Retinal pigment epithelial cell (primary cell): Measurements from ENCODE around the gene TBC1D22A.

Experiments
- DNase-seq: peaks from one replicate; pipeline ENCODE4 v3.0.0-alpha.2; 2010; ENCODE audit warnings: low read depth
- H3K4me3 ChIP-seq: 2 replicates; pipeline ENCODE4 v1.5.1; 2011; ENCODE audit warnings: mild to moderate bottlenecking, low read length, control low read depth, moderate library complexity
- TF ChIP-seq, protein P1 (sequence below): conservative IDR thresholded peaks from 2 replicates; pipeline ENCODE4 v1.5.1; 2011; ENCODE audit warnings: low read depth, low read length, control low read depth, inconsistent platforms

Gene TBC1D22A

DNA sequence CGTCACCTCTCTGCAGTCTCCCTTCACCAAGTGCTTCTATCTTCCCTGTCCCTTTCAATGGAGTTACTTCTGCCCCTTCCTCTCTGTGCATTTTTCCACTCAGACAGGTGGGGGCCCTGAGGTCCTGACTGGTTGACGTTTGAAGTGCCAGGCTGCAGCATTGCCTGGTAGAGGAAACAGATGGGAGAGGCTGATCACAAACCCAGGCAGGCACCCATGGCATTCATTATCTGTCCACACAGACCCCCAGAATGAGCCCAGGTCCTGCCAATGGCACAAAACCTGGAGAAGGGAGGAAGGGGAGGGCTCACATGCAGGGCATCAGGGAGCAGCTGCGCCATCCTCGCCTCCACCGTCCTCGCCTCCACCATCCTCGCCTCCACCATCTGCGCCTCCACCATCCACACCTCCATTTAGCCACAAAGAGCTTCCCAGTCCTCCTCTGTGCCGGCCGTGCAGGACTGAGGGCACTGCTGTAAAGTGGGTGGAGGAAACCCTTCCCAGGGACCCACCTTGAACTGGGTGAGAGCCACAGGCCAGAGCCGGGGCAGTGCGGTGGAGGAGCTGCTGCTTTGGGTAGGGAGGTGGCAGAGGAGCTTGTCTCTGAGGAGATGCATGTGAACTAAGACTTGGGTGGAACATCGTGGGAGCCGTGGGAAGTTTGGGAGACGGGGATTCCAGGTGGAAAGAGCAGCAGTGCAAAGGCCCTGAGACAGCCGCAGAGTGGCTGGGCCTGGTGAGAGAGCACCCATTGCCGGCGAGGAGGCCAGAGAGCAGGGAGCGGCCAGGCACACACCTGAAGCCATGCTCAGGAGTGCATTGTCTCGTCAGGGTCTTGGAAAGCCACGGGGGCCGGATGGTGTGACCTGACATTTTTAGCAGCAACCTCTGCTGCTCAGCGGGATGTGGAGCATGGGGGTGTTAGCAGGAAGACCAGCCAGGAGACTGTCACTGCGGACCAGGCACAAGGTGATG, 145.1 kb downstream of the TBC1D22A start:
- no peak overlapping the region for H3K4me3 ChIP-seq
- TF ChIP-seq, protein P1, sequence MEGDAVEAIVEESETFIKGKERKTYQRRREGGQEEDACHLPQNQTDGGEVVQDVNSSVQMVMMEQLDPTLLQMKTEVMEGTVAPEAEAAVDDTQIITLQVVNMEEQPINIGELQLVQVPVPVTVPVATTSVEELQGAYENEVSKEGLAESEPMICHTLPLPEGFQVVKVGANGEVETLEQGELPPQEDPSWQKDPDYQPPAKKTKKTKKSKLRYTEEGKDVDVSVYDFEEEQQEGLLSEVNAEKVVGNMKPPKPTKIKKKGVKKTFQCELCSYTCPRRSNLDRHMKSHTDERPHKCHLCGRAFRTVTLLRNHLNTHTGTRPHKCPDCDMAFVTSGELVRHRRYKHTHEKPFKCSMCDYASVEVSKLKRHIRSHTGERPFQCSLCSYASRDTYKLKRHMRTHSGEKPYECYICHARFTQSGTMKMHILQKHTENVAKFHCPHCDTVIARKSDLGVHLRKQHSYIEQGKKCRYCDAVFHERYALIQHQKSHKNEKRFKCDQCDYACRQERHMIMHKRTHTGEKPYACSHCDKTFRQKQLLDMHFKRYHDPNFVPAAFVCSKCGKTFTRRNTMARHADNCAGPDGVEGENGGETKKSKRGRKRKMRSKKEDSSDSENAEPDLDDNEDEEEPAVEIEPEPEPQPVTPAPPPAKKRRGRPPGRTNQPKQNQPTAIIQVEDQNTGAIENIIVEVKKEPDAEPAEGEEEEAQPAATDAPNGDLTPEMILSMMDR: no peak
- DNase-seq: no peak

GRCh38 chr22:46908641-46909107, 146.2 kb downstream of the TBC1D22A start:
- no peak for DNase-seq
- no peak overlapping the region for H3K4me3 ChIP-seq
- TF ChIP-seq, protein P1: no peak

DNA sequence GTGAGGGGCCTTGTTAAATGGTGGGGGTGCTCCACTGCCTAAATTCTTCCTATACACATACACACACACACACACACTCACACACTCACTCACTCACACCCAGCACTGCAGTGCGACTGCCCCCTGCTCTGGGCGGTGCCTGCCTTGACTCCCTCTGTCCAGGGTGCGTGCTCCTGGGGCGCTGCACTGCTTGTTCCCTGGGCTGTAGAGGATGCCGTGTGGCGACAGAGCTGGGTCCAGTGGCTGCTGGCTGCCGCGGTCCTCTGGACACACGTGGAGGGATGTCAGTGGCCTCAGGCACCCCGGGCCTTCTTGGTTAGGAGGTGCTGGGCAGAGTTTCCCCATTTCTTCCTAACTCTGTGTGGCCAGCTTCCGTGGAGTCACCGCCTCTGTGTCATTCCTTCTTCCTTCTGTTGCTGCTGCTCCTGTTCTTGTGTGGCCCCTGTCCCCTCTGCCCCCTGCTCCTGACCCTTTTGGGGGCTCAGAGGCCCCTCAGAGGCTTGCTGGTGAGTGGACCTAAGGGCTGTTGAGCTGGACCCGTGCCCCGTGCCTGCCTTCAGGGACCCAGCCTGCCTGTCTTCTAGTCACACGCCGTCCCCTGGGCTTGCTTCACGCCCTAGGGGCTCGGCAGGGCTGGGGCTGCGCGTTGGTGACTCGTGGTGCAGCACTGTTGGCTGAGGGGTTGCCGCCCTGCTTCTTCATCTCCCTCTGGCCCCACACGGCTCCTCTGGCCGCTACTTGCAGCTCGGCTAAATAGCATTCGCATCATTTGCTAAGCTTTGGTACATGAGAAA, 147.0 kb downstream of the TBC1D22A start:
- no peak overlapping the region for H3K4me3 ChIP-seq
- TF ChIP-seq, protein P1: no peak
- no peak for DNase-seq

- TF ChIP-seq, protein P1: no peak
- H3K4me3 ChIP-seq: no peak overlapping the region
- no peak for DNase-seq
Observed at GRCh38 chr22:46910624-46911023, 148.2 kb downstream of the TBC1D22A start.

- TF ChIP-seq, protein P1: no peak
Observed at GRCh38 chr22:46911346-46911745, 148.9 kb downstream of the TBC1D22A start.

GRCh38 chr22:46913351-46913750, 150.9 kb downstream of the TBC1D22A start:
- H3K4me3 ChIP-seq: no peak overlapping the region
- DNase-seq: no peak
- TF ChIP-seq, protein P1: no peak

More at GRCh38 chr22:46911346-46911745, 148.9 kb downstream of the TBC1D22A start:
- H3K4me3 ChIP-seq: no peak overlapping the region
- no peak for DNase-seq
